Activated CD4-positive, alpha-beta T cell treated with anti-CD3 and anti-CD28 coated beads for 24 hours (primary cell): ENCODE data around the gene PANX2.
"Not testable (repeated sequence)": the region's sequence is repeated elsewhere in the genome, so short reads cannot be mapped to it uniquely, and the experiment has no call there.

Source experiments
- DNase-seq, 2 donors: peaks; one replicate each; pipeline ENCODE4 v3.0.0-alpha.2; 2020; ENCODE audit warnings: low read depth in 2 of 2

PANX2 gene

DNA sequence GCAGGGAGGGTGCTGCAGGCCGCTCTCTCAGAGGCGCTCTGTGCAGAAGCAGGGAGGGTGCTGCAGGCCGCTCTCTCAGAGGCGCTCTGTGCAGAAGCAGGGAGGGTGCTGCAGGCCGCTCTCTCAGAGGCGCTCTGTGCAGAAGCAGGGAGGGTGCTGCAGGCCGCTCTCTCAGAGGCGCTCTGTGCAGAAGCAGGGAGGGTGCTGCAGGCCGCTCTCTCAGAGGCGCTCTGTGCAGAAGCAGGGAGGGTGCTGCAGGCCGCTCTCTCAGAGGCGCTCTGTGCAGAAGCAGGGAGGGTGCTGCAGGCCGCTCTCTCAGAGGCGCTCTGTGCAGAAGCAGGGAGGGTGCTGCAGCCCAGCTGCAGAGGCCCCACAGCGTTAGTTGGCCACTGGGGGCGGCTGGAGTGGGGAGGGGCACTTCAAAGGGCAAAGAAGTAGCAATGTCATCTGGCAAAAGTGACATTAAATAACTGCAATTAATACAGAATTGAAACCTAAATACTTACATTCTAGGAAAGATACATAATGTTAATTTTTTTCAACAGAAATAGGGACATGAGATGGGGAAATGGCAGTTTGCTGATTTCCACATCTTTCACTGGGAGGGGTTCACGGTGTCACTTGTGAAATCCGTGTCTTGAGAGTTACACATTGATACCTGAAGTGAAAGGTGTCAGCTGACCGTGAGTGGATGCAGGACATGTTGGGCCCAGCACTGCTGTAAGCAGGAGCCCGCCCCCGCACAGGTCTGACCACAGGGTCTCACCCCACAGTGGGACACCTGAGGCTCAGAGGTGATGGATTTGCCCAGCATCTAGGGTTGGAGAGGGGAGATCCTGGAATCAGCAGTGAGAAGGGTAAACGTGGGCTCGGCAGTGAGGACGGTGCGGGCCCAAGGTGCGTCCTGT, 23.0 kb upstream of the PANX2 start:
- DNase-seq = not testable (repeated sequence)

- DNase-seq = no peak
Observed at GRCh38 chr22:50148166-50148500, 22.4 kb upstream of the PANX2 start.

DNA sequence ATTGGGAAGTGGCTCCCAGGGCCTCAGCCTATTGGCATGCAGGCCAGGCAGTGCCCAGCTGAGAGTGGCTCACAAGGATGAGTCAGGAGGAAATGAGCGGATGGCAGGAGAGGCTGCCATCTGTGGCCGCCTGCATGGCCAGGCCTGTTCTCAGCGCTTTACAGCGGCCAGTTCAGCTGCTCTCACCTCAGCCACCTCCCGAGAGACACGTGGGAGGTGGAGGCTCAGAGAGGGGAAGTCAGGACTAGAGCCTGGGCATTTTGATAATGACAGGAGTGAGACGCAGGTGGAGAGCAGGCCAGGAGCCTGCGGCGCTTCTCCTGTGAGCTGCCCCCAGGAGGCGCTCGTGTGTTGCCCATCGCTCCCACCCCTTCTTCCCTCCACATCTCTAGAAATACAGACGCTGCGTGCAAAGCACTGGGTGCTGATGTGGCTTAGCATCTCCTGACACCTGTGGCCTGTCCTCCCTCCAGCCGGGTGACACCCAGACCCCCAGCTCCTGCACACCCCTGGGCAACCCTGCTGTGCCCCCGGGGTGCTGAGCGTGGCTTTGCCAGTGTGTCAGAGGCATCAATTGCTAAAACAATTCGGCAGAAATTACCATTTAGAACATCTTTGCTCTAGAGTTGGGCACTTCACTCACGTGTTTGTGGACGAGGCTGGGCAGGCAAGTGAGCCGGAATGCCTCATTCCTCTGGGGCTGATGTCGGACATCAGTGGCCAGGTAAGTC, 21.4 kb upstream of the PANX2 start:
- DNase-seq = peak; percentile 57 to 63

DNA sequence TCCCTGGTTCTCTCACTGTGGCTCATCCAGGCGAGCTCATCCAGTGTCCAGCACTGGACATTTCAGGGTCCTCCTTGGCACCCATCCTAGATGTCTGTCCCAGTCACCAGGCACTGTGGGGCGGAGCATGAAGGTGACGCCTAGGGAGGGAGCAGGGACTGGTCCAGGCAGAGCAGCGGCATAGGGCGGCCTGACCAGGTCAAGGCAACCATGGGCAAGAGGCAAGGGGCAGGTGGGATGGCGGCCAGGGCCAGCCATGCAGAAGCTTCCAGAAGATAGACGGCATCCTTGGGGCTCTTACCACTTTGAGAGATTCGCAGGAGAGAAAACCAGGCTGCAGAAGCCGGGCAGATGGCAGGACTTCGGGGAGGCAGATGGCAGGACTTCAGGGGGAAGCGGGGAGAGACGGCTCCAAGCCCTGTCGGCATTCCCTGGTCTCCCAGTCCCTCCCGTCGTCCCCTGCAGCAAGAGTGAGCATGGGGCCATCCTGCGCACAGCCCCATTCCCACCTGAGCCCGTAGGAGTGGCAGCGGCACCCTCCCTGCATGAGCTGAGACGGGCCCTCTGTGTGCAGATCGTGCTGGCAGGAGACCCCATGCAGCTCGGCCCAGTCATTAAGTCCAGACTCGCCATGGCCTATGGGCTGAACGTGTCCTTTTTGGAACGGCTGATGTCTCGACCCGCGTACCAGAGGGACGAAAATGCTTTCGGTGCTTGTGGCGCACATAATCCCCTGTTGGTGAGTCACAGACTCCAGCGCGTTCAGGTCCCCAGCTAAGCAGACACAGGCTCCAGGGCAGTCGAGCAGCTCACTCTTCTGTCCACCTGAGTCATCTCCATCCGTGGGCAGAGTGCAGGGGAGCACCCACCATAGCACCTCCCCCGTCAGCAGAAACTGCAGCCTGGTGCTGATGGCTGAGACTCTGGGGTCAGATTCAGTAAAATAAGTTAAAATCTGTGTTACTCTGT, 20.1 kb upstream of the PANX2 start:
- no peak for DNase-seq

DNA sequence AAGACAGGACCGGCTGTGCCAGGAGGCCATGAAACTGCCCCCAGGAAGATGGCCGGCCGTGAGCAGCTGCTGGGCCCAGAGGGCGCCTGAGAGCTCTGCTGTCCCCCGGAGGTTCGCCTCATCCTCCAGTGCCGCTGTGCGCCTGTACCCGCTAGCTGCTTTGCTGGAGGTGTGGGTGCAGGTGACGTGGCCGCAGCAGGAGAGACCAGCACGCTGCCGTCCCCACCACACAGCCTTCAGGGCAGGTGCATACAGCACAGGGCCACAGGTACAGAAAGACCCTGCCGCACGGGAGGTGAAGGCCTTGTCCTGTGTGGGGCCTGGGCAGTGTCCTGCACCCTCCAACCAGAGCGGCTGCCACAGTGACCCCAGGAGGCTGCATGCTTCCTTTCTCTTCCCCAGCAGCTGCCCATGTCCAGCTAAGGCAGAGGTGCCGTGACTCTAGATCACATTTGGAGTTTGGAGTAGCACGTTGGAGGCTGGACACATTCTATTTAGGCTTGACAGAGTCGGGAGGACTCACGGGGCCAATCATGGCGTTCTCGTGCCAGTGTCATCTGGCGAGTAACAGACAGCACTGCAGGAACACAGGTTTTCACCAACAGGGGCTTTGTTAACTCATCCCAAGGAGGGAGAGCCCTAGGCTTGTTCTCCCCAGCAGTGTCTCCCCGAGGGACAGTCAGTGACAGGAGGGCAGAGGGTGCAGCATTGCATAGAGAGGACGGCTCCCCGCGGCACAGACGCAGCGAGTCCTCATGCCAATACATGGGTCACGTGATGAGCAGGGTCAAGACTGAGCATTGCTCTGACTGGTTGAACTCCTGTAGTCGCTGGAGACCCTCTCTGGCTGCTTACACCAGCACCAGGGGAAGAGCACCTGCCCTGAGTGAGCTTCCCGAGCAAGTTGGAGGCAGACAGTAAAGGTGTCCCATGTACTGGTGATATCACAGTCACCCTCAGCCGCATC, 18.7 kb upstream of the PANX2 start:
- DNase-seq = no peak

GRCh38 chr22:50153056-50153755, 17.3 kb upstream of the PANX2 start:
- DNase-seq = no peak

DNA sequence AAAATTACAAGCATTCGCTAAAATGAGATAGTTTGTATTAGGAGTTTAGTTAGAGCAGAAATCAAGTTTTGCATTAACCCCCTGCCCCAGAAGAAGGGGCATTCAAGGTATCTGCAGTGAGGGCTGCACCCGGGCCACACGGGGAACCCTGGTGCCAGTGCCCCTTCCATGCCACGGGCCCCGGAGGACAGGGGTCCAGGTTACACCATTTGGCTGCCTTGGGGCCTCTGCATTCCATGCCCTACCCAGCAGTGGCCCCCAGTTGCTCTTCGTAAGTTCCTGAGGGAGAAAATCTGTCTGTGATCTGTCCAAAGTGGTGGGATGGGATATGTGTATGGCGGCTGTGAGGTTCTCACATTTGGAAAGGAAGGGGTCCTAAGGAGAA, 16.8 kb upstream of the PANX2 start:
- no peak for DNase-seq

DNA sequence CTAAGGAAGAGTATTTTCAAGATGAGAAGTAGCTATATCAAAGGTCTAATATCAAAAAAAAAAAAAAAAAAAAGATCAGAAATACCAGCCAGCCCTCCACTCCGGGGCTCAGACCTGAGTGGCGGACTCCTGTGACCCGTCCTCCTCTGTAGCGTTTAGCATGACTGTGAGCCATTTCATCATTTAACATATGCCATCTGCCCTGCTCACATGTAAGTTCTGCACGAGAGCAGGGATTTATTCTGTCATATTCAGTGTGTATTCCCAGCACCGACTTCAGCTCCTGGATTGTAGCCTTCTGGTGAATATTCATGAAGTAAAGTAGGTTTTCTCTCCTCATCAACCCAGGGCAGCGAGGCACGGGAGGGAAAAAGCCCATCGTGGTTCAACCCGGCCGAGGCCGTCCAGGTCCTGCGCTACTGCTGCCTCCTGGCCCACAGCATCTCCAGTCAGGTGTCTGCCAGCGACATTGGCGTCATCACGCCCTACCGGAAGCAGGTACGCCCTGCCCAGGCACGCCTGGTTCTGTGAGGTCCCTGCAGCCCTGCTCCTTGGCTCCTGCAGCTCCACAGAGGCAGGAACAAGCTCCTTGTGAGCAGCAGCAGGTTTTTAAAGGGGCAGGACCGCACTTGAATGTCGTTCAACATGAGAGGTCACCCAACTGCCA, 12.7 kb upstream of the PANX2 start:
- no peak for DNase-seq

GRCh38 chr22:50160947-50161346, 9.6 kb upstream of the PANX2 start:
- no peak for DNase-seq

DNA sequence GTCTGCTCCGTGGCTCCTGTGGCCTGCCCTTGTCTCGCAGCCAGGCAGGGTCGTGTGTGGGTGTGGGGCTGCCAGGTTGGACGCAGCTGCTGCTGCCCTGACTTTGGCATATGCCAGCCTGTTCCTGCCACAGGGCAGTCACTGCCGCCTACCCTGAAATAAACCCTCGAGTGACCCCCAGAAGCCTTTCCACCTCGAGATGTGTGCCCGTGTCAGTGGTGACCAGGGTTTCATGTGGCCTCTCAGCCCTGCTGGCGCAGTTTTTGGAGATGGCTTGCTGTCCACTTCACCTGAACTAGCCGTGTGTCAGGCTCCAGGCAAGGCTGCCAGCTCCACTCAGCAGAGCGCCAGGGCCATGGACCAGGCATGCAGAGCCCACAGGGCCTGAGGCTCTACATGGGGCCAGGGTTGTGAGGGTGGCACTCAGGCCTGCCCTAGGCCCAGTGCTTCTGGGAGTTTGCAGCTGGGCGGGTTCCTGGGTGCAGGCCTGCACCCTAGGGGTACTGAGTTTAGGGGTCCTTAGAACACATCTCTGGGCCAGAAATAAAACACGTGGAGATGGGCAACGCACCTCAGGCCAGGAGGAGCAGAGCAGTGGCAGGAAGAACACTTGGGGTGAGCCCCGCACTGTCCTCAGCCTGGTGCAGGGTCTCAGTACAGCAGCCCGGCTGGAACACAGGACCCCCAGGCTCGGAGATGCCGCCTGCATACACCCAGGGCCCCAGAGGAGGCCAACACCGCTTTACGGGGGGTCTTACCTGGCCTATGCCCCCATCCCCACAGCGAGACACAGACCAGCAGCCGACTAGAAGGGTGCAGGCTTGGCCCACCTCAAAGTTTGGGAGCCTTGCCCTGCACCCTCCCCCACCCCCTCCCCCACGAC, 8.8 kb upstream of the PANX2 start:
- DNase-seq = no peak

GRCh38 chr22:50162391-50162956, 8.1 kb upstream of the PANX2 start:
- no peak for DNase-seq

GRCh38 chr22:50165436-50166123, 5.0 kb upstream of the PANX2 start:
- no peak for DNase-seq

GRCh38 chr22:50167689-50168489, 2.6 kb upstream of the PANX2 start:
- no peak for DNase-seq

- DNase-seq = not testable (repeated sequence)
Observed at GRCh38 chr22:50168490-50169180, 1.9 kb upstream of the PANX2 start.

- no peak for DNase-seq
Observed at GRCh38 chr22:50169181-50169759, 1.3 kb upstream of the PANX2 start.
